GM12878 (cell line): Measurements from ENCODE around the gene STAG1. TPM values are rescaled to one million over a fixed set of nuclear protein-coding genes. Genes with fewer than 3 reads are reported as not detected.

Experiments used
- ATAC-seq: fragments of 200-7000 bp; cut with Tn5 transposase; 3 replicates; pipeline ENCODE4 v1.9.1; 2020; ENCODE audit warnings: mild to moderate bottlenecking, moderate library complexity
- BruUV-seq: library from RNA; stranded (reverse); fragments of 400-500 nt; replicated peaks from 2 replicates; lab custom pipeline; 2021; lab: Mats Ljungman, UMichigan
- CTCF ChIA-PET: fragments of 300-600 bp; sonication (Branson Sonifier 250); formaldehyde crosslinking; extraction: SDS; loops from one replicate; lab custom pipeline; 2021; ENCODE audit warnings: inconsistent platforms; lab: Yijun Ruan, JAX
- POLR2A ChIA-PET: fragments of 350-600 bp; formaldehyde crosslinking; extraction: SDS; loops from one replicate; lab custom pipeline; 2021; ENCODE audit warnings: inconsistent platforms; lab: Charles Lee
- RAD21 ChIA-PET: fragments of 300-600 bp; sonication (Branson Sonifier 250); formaldehyde crosslinking; loops from one replicate; lab custom pipeline; 2023; ENCODE audit warnings: antibody characterized with exemption; ENCODE audit not compliant: unreplicated experiment; lab: Charles Lee
- SMC1A ChIA-PET: fragments of 300-600 bp; sonication (Branson Sonifier 250); formaldehyde crosslinking; loops from one replicate; lab custom pipeline; 2023; ENCODE audit not compliant: unreplicated experiment, uncharacterized antibody; lab: Charles Lee
- DNase-seq: peaks from one replicate; pipeline ENCODE4 v3.0.0-alpha.2; 2011; ENCODE audit warnings: low read depth, low spot score
- FAIRE-seq: peaks from 3 replicates; lab custom pipeline; 2011; peaks lifted over from hg19 to GRCh38; lab: Jason Lieb, UNC
- H2AFZ ChIP-seq: 2 replicates; pipeline ENCODE4 v1.6.0; 2011; ENCODE audit warnings: low read depth, low read length, control low read depth; ENCODE audit not compliant: control insufficient read depth
- H3K27ac ChIP-seq: 2 replicates; pipeline ENCODE4 v1.5.1; 2011; ENCODE audit warnings: control low read depth; ENCODE audit not compliant: control insufficient read depth, insufficient read depth
- H3K27me3 ChIP-seq, 2 experiments: replicated peaks in 1 of 2; 2 replicates each; pipeline versions ENCODE4 v1.6.0 to v1.6.1; 2011; ENCODE audit warnings: low read length in 1 of 2; ENCODE audit not compliant: control insufficient read depth in 2 of 2, insufficient read depth in 2 of 2
- H3K36me3 ChIP-seq, 2 experiments: 2 replicates each; pipeline ENCODE4 v1.5.1; 2011; ENCODE audit warnings: low read length in 1 of 2; ENCODE audit not compliant: control insufficient read depth in 2 of 2, insufficient read depth in 2 of 2
- H3K4me1 ChIP-seq: 2 replicates; pipeline ENCODE4 v1.6.1; 2011; ENCODE audit warnings: mild to moderate bottlenecking, low read length, moderate library complexity, mixed read lengths; ENCODE audit not compliant: control insufficient read depth, insufficient read depth
- H3K4me2 ChIP-seq: 2 replicates; pipeline ENCODE4 v1.6.0; 2011; ENCODE audit warnings: control low read depth; ENCODE audit not compliant: control insufficient read depth, insufficient read depth
- H3K4me3 ChIP-seq: fragments of 200-600 bp; sonication (generic); 2 replicates; pipeline ENCODE4 v1.5.1; 2016
- H3K79me2 ChIP-seq: 2 replicates; pipeline ENCODE4 v1.6.0; 2011; ENCODE audit warnings: low read length; ENCODE audit not compliant: control insufficient read depth, insufficient read depth
- H3K9ac ChIP-seq: 2 replicates; pipeline ENCODE4 v1.8.0; 2011; ENCODE audit warnings: low read length, control low read depth, mixed read lengths; ENCODE audit not compliant: control insufficient read depth, insufficient read depth
- H3K9me3 ChIP-seq: replicated peaks from 3 replicates; pipeline ENCODE4 v1.5.1; 2011; ENCODE audit warnings: mild to moderate bottlenecking, low read length; ENCODE audit not compliant: control insufficient read depth, insufficient read depth
- H4K20me1 ChIP-seq: 2 replicates; pipeline ENCODE4 v1.6.0; 2011; ENCODE audit not compliant: control insufficient read depth, insufficient read depth
- CHD4 ChIP-seq: fragments of 200-600 bp; sonication (generic); IDR thresholded peaks from 2 replicates; pipeline ENCODE4 v1.6.1; 2016; ENCODE audit warnings: mild to moderate bottlenecking
- CREM ChIP-seq: IDR thresholded peaks from 2 replicates; pipeline ENCODE4 v1.6.1; 2014; ENCODE audit warnings: antibody characterized with exemption, low read depth
- FOXM1 ChIP-seq: IDR thresholded peaks from 2 replicates; pipeline ENCODE4 v1.6.1; 2012; ENCODE audit warnings: low read depth, mild to moderate bottlenecking, inconsistent platforms, low read length, moderate library complexity
- MLLT1 ChIP-seq: fragments of 450-650 bp; IDR thresholded peaks from 2 replicates; pipeline ENCODE4 v1.6.1; 2016; ENCODE audit warnings: mild to moderate bottlenecking
- NFXL1 ChIP-seq: fragments of 450-650 bp; IDR thresholded peaks from 2 replicates; pipeline ENCODE4 v1.6.1; 2017; ENCODE audit warnings: antibody characterized with exemption, mild to moderate bottlenecking, borderline replicate concordance
- PML ChIP-seq: IDR thresholded peaks from 2 replicates; pipeline ENCODE4 v1.6.1; 2012; ENCODE audit warnings: low read length, inconsistent platforms
- RELB ChIP-seq: fragments of 450-650 bp; IDR thresholded peaks from 2 replicates; pipeline ENCODE4 v1.6.1; 2017; ENCODE audit warnings: low read depth, mild to moderate bottlenecking, moderate library complexity
- USF1 ChIP-seq: IDR thresholded peaks from 2 replicates; pipeline ENCODE4 v1.6.1; 2011; ENCODE audit warnings: borderline replicate concordance, low read depth, mild to moderate bottlenecking, moderate library complexity, mixed read lengths, low read length; ENCODE audit not compliant: insufficient read depth; ENCODE audit errors: extremely low read length
- ZBTB4 ChIP-seq: fragments of 450-650 bp; formaldehyde crosslinking; IDR thresholded peaks from 2 replicates; pipeline ENCODE4 v1.4.0; 2022; ENCODE audit warnings: mild to moderate bottlenecking, moderate library complexity
- ZBTB40 ChIP-seq: fragments of 450-650 bp; IDR thresholded peaks from 2 replicates; pipeline ENCODE4 v1.6.1; 2016; ENCODE audit warnings: mild to moderate bottlenecking, moderate library complexity, borderline replicate concordance
- WGBS: methylation state at CpG from one replicate; pipeline ENCODE4 v1.1.6; 2016; ENCODE audit warnings: low lambda C conversion rate; ENCODE audit not compliant: insufficient replicate concordance, insufficient coverage; ENCODE audit errors: missing lambda C conversion rate; 5-methylcytosine and 5-hydroxymethylcytosine counted together
- in situ Hi-C: fragments of 300-500 bp; cut with MboI; formaldehyde crosslinking; loops from 9 replicates; pipeline ENCODE4 v1.14.3; 2018; ENCODE audit warnings: mixed read lengths
- intact Hi-C: fragments of 100-400 bp; cut with micrococcal nuclease; formaldehyde crosslinking; loops from one replicate; pipeline ENCODE4 v1.14.2; 2022; ENCODE audit not compliant: unreplicated experiment
- polyA plus RNA-seq, 11 experiments: library from polyadenylated mRNA; depleted of rRNA in 4 of 11; unstranded in 6 of 11; stranded (reverse) in 5 of 11; fragments of >200 nt; fragmentation: Nextera tagmentation in 4 of 11; fragmentation: Illumina TruSeq in 1 of 11; extraction: Ambion mirVana in 4 of 11; extraction: Trizol in 1 of 11; gene quantifications; 1 replicate in 1 of 11; 2 replicates in 10 of 11; pipeline versions ENCODE4 v1.2.1 to v1.2.3, GENCODE V29; 2011 to 2016; ENCODE audit warnings: inconsistent platforms in 2 of 11, missing spikeins in 2 of 11, low read depth in 1 of 11
- total RNA-seq, 4 experiments: library from RNA; depleted of rRNA in 3 of 4; stranded (reverse); fragments of >200 nt in 3 of 4; fragmentation: Illumina TruSeq in 1 of 4; extraction: Trizol in 1 of 4; gene quantifications; 2 replicates each; pipeline versions ENCODE4 v1.2.1 to v1.2.3, GENCODE V29; 2013 to 2021

The STAG1 gene
- total and polyA plus RNA-seq, 10 of the 15 experiments (the other 5 are each of a cell fraction or from before 2014, with no cell fraction given): 4.4 to 30.1 (median 20.2) TPM

- DNase-seq (no peak), ATAC-seq (no peak), FAIRE-seq (no peak)
- ChIA-PET SMC1A (interaction anchor here (0.6 to 1.5 kb wide), 7 partner anchors 10 to 388 kb away, joined by 3 to 5 read pairs (median 3); partner anchors contain the start of gene STAG1), CTCF (interaction anchor here (0.6 to 2.2 kb wide), 3 partner anchors 11 to 283 kb away, joined by 3 to 7 read pairs (median 4); partner anchors contain the start of gene STAG1), RAD21 (interaction anchor here (1.3 to 2.9 kb wide), 2 partner anchors 18 to 21 kb away, joined by 3 to 20 read pairs; no protein-coding TSS in a partner anchor), POLR2A (interaction anchor here (0.7 kb wide), 2 partner anchors 15 to 535 kb away, joined by 3 to 5 read pairs; no protein-coding TSS in a partner anchor)
- Histone ChIP-seq H2AFZ (no peak overlapping the region), H3K79me2 (peaks cover 83% of the 10 kb centered on the region), H3K9ac (no peak overlapping the region), H3K9me3 (no peaks in the 10 kb centered on the region), H3K4me2 (peak overlapping the region; percentile 56), H3K4me1 (peaks cover 26% of the 10 kb centered on the region), H3K27me3 (no peaks in the 10 kb centered on the region), H4K20me1 (no peaks in the 10 kb centered on the region), H3K4me3 (no peak overlapping the region), H3K36me3 (peaks cover 0 to 2% of the 10 kb centered on the region in 2 experiments; a peak in 1 of 4 replicates), H3K27ac (no peak overlapping the region)
- in situ Hi-C loops (no loop called here), intact Hi-C loops (no loop called here)
- no TSS peak for BruUV-seq
- 66% methylated on average over 4 of the region's 4 CpGs for WGBS
- TF ChIP-seq ZBTB4 (CRISPR knock-in tag) (no peak), ZBTB40 (no peak), PML (no peak), USF1 (no peak), RELB (0 out of 2 replicates have a peak, but pooled peaks have one; percentile 2), CHD4 (no peak), CREM (no peak), NFXL1 (no peak), FOXM1 (no peak), MLLT1 (0 out of 2 replicates have a peak, but pooled peaks have one; percentile 1)
Observed at GRCh38 chr3:136731274-136731884, 20.8 kb downstream of the STAG1 start.
